NCI-H2171 treated with DMSO at 0.1 percent for 48 hours (cell line): Measurements from ENCODE around the gene PNISR.

Experiments
- DNase-seq: peaks from one replicate; lab custom pipeline; 2025; lab: John Stamatoyannopoulos, UW

Gene PNISR

GRCh38 chr6:99409672-99410071 is 15.4 kb downstream of the PNISR start:
- no peak for DNase-seq

- no peak for DNase-seq
Measured at GRCh38 chr6:99407076-99407475, 18.0 kb downstream of the PNISR start.

GRCh38 chr6:99402448-99402847 is 22.7 kb downstream of the PNISR start:
- DNase-seq, result no peak

- DNase-seq, result no peak
Measured at GRCh38 chr6:99397287-99397686, 27.8 kb downstream of the PNISR start.

- peak; percentile 88 for DNase-seq
Measured at GRCh38 chr6:99393698-99394531, 31.2 kb downstream of the PNISR start, which contains the start of gene COQ3. Gene COQ3 (minus strand): TSS chr6:99394195. CDS start chr6:99394179, 16 bp downstream.

- peak; percentile 22 for DNase-seq
Measured at GRCh38 chr6:99393366-99393697, 31.8 kb downstream of the PNISR start.

GRCh38 chr6:99390896-99391295 is 34.2 kb downstream of the PNISR start:
- no peak for DNase-seq

- DNase-seq, result no peak
Measured at GRCh38 chr6:99384507-99384906, 40.6 kb downstream of the PNISR start.

- DNase-seq, result no peak
Measured at GRCh38 chr6:99378636-99379035, 46.5 kb downstream of the PNISR start.

- no peak for DNase-seq
Measured at GRCh38 chr6:99369533-99369932, 55.6 kb downstream of the PNISR start.

- no peak for DNase-seq
Measured at GRCh38 chr6:99366852-99367251, 58.3 kb downstream of the PNISR start.

GRCh38 chr6:99364026-99364425 is 61.1 kb downstream of the PNISR start:
- DNase-seq, result no peak

- no peak for DNase-seq
Measured at GRCh38 chr6:99362678-99363268, 62.3 kb downstream of the PNISR start.

GRCh38 chr6:99359800-99360199 is 65.3 kb downstream of the PNISR start:
- no peak for DNase-seq

- DNase-seq, result no peak
Measured at GRCh38 chr6:99356641-99357040, 68.5 kb downstream of the PNISR start.

GRCh38 chr6:99354983-99355382 is 70.1 kb downstream of the PNISR start:
- DNase-seq, result no peak

- no peak for DNase-seq
Measured at GRCh38 chr6:99353126-99353525, 72.0 kb downstream of the PNISR start.

- DNase-seq, result peak; percentile 47
Measured at GRCh38 chr6:99350573-99350972, 74.5 kb downstream of the PNISR start.

GRCh38 chr6:99349171-99350141 is 75.7 kb downstream of the PNISR start, which contains the start of gene FAXC:
Gene FAXC (minus strand): TSS chr6:99349674. CDS start chr6:99349372, 302 bp downstream.
- DNase-seq, result peak; percentile 82

- DNase-seq, result no peak
Measured at GRCh38 chr6:99348288-99349170, 76.6 kb downstream of the PNISR start.
